HG02884 (cell line): Measurements from ENCODE around the gene GNB1L.

Source experiments
- ATAC-seq: cut with Tn5 transposase; IDR thresholded peaks from one replicate; pipeline ENCODE4 v1.9.1; 2021; ENCODE audit warnings: mild to moderate bottlenecking, moderate library complexity; ENCODE audit not compliant: unreplicated experiment

The GNB1L gene

GRCh38 chr22:19755145-19755710, 99.4 kb downstream of the GNB1L start:
- no peak for ATAC-seq

GRCh38 chr22:19754701-19755144, 100.0 kb downstream of the GNB1L start:
- ATAC-seq, result no peak

GRCh38 chr22:19753996-19754700, 100.5 kb downstream of the GNB1L start:
- no peak for ATAC-seq

- ATAC-seq, result no peak
These were observed 101.4 kb downstream of the GNB1L start for GRCh38 chr22:19753090-19753842.

- ATAC-seq, result no peak
These were observed 103.0 kb downstream of the GNB1L start for GRCh38 chr22:19751497-19752245.

- no peak for ATAC-seq
These were observed 103.9 kb downstream of the GNB1L start for GRCh38 chr22:19750507-19751490.

GRCh38 chr22:19749876-19750275, 104.8 kb downstream of the GNB1L start:
- no peak for ATAC-seq

- ATAC-seq, result no peak
These were observed 105.5 kb downstream of the GNB1L start for GRCh38 chr22:19748991-19749664.

GRCh38 chr22:19748139-19748538, 106.5 kb downstream of the GNB1L start:
- no peak for ATAC-seq

GRCh38 chr22:19747551-19747950, 107.1 kb downstream of the GNB1L start:
- no peak for ATAC-seq

GRCh38 chr22:19746726-19747125, 107.9 kb downstream of the GNB1L start:
- ATAC-seq, result no peak

GRCh38 chr22:19745155-19746101, 109.2 kb downstream of the GNB1L start:
- no peak for ATAC-seq

- no peak for ATAC-seq
These were observed 110.2 kb downstream of the GNB1L start for GRCh38 chr22:19744350-19745006.

- ATAC-seq, result no peak
These were observed 111.0 kb downstream of the GNB1L start for GRCh38 chr22:19743651-19744050.

GRCh38 chr22:19743081-19743480, 111.6 kb downstream of the GNB1L start:
- no peak for ATAC-seq

GRCh38 chr22:19742160-19743066, 112.3 kb downstream of the GNB1L start:
- ATAC-seq, result no peak

- ATAC-seq, result no peak
These were observed 113.6 kb downstream of the GNB1L start for GRCh38 chr22:19741053-19741452.
